GM18519 (cell line): ENCODE measurements around the gene CELF5.
"Not testable (repeated sequence)": the region's sequence is repeated elsewhere in the genome, so short reads cannot be mapped to it uniquely, and the experiment has no call there.

ENCODE experiments used
- ATAC-seq: cut with Tn5 transposase; IDR thresholded peaks from one replicate; pipeline ENCODE4 v1.9.1; 2021; ENCODE audit warnings: mild to moderate bottlenecking, moderate library complexity; ENCODE audit not compliant: unreplicated experiment, low FRiP score

CELF5 gene

GRCh38 chr19:3314962-3315675 lies 90.7 kb downstream of the CELF5 start:
- no peak for ATAC-seq

- ATAC-seq, result no peak
These were observed 91.2 kb downstream of the CELF5 start for GRCh38 chr19:3315676-3315973.

- ATAC-seq, result no peak
These were observed 91.7 kb downstream of the CELF5 start for GRCh38 chr19:3316132-3316648.

GRCh38 chr19:3316659-3317207 lies 92.3 kb downstream of the CELF5 start:
- no peak for ATAC-seq

- ATAC-seq, result no peak
These were observed 95.3 kb downstream of the CELF5 start for GRCh38 chr19:3319643-3320353.

GRCh38 chr19:3320354-3320670 lies 95.9 kb downstream of the CELF5 start:
- ATAC-seq, result no peak

- no peak for ATAC-seq
These were observed 96.4 kb downstream of the CELF5 start for GRCh38 chr19:3320853-3321252.

- ATAC-seq, result no peak
These were observed 97.2 kb downstream of the CELF5 start for GRCh38 chr19:3321696-3322095.

GRCh38 chr19:3322199-3322978 lies 97.9 kb downstream of the CELF5 start:
- ATAC-seq, result no peak

- no peak for ATAC-seq
These were observed 98.6 kb downstream of the CELF5 start for GRCh38 chr19:3323026-3323425.

- no peak for ATAC-seq
These were observed 99.2 kb downstream of the CELF5 start for GRCh38 chr19:3323658-3324057.

- ATAC-seq, result no peak
These were observed 100.0 kb downstream of the CELF5 start for GRCh38 chr19:3324405-3324856.

GRCh38 chr19:3325451-3325850 lies 101.0 kb downstream of the CELF5 start:
- no peak for ATAC-seq

- no peak for ATAC-seq
These were observed 104.3 kb downstream of the CELF5 start for GRCh38 chr19:3328743-3329142.

- no peak for ATAC-seq
These were observed 105.6 kb downstream of the CELF5 start for GRCh38 chr19:3330047-3330446.

- ATAC-seq, result not testable (repeated sequence)
These were observed 107.8 kb downstream of the CELF5 start for GRCh38 chr19:3332232-3332631.

- ATAC-seq, result no peak
These were observed 108.6 kb downstream of the CELF5 start for GRCh38 chr19:3333020-3333583.

- ATAC-seq, result no peak
These were observed 109.2 kb downstream of the CELF5 start for GRCh38 chr19:3333662-3334061.

- ATAC-seq, result not testable (repeated sequence)
These were observed 110.4 kb downstream of the CELF5 start for GRCh38 chr19:3334749-3335430.
